HG02840 (cell line): ENCODE measurements around the gene PPP4R3A.
A peak's percentile ranks its signal among the peaks of the same experiment; 100 is the strongest.
"Not testable (repeated sequence)": the region's sequence is repeated elsewhere in the genome, so short reads cannot be mapped to it uniquely, and the experiment has no call there.

Experiments used
- ATAC-seq: cut with Tn5 transposase; IDR thresholded peaks from one replicate; pipeline ENCODE4 v1.9.1; 2021; ENCODE audit warnings: mild to moderate bottlenecking, moderate library complexity, moderate number of reproducible peaks; ENCODE audit not compliant: unreplicated experiment, low FRiP score

The PPP4R3A gene

GRCh38 chr14:91444335-91445020, 65.6 kb downstream of the PPP4R3A start:
- ATAC-seq = no peak

- no peak for ATAC-seq
Observed at GRCh38 chr14:91439345-91439744, 70.8 kb downstream of the PPP4R3A start.

GRCh38 chr14:91438845-91439244, 71.3 kb downstream of the PPP4R3A start:
- ATAC-seq = no peak

GRCh38 chr14:91436266-91436665, 73.8 kb downstream of the PPP4R3A start:
- not testable (repeated sequence) for ATAC-seq

GRCh38 chr14:91429385-91429784, 80.7 kb downstream of the PPP4R3A start:
- ATAC-seq = no peak

GRCh38 chr14:91428931-91429330, 81.2 kb downstream of the PPP4R3A start:
- not testable (repeated sequence) for ATAC-seq

- not testable (repeated sequence) for ATAC-seq
Observed at GRCh38 chr14:91425531-91425944, 84.6 kb downstream of the PPP4R3A start.

- ATAC-seq = no peak
Observed at GRCh38 chr14:91424813-91425530, 85.1 kb downstream of the PPP4R3A start.

GRCh38 chr14:91420686-91421085, 89.4 kb downstream of the PPP4R3A start:
- no peak for ATAC-seq

GRCh38 chr14:91419451-91419850, 90.7 kb downstream of the PPP4R3A start:
- no peak for ATAC-seq

- ATAC-seq = no peak
Observed at GRCh38 chr14:91419044-91419397, 91.1 kb downstream of the PPP4R3A start.

GRCh38 chr14:91418387-91419043, 91.6 kb downstream of the PPP4R3A start:
- peak; percentile 25 for ATAC-seq

GRCh38 chr14:91417983-91418386, 92.1 kb downstream of the PPP4R3A start:
- peak; percentile 33 for ATAC-seq

GRCh38 chr14:91417120-91417982, 92.8 kb downstream of the PPP4R3A start, which contains the start of gene CCDC88C:
CCDC88C (minus strand) TSS chr14:91417820; CDS start chr14:91417690, 130 bp downstream.
- ATAC-seq = peak; percentile 59

- ATAC-seq = no peak
Observed at GRCh38 chr14:91416744-91417119, 93.4 kb downstream of the PPP4R3A start.

- peak; percentile 40 for ATAC-seq
Observed at GRCh38 chr14:91415794-91416743, 94.0 kb downstream of the PPP4R3A start.

GRCh38 chr14:91414475-91414833, 95.7 kb downstream of the PPP4R3A start:
- ATAC-seq = no peak

GRCh38 chr14:91413547-91414474, 96.3 kb downstream of the PPP4R3A start:
- no peak for ATAC-seq
